HG03558 (cell line): Measurements from ENCODE around the gene PRMT2.
"Not testable (repeated sequence)": the region's sequence is repeated elsewhere in the genome, so short reads cannot be mapped to it uniquely, and the experiment has no call there.

Source experiments
- ATAC-seq: cut with Tn5 transposase; IDR thresholded peaks from one replicate; pipeline ENCODE4 v1.9.1; 2021; ENCODE audit warnings: moderate number of reproducible peaks; ENCODE audit not compliant: unreplicated experiment; ENCODE audit errors: extremely low read depth

The PRMT2 gene

GRCh38 chr21:46666941-46667740 is 31.7 kb downstream of the PRMT2 start:
- no peak for ATAC-seq

DNA sequence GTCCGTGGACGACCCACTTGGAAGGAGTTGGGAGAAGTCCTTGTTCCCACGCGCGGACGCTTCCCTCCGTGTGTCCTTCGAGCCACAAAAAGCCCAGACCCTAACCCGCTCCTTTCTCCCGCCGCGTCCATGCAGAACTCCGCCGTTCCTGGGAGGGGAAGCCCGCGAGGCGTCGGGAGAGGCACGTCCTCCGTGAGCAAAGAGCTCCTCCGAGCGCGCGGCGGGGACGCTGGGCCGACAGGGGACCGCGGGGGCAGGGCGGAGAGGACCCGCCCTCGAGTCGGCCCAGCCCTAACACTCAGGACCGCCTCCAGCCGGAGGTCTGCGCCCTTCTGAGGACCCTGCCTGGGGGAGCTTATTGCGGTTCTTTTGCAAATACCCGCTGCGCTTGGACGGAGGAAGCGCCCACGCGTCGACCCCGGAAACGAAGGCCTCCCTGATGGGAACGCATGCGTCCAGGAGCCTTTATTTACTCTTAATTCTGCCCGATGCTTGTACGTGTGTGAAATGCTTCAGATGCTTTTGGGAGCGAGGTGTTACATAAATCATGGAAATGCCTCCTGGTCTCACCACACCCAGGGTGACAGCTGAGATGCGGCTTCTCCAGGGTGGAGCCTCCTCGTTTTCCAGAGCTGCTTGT is 32.4 kb downstream of the PRMT2 start:
- no peak for ATAC-seq

DNA sequence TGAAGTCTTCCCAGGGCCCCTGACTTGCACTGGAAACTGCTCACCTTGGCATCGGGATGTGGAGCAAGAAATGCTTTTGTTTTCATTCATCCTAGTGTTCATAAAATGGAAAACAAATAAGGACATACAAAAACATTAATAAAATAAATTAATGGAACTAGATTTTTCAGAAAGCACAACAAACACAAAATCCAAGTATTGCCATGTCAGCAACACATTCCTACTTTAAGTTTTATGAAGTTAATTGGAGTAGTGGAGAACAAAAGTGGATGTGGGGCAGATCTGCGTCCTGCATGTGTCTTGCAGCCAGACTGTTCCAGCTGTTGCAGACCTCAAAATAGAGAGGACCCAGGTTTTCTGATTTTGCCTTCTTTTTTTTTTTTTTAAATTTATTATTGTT is 32.9 kb downstream of the PRMT2 start:
- no peak for ATAC-seq

DNA sequence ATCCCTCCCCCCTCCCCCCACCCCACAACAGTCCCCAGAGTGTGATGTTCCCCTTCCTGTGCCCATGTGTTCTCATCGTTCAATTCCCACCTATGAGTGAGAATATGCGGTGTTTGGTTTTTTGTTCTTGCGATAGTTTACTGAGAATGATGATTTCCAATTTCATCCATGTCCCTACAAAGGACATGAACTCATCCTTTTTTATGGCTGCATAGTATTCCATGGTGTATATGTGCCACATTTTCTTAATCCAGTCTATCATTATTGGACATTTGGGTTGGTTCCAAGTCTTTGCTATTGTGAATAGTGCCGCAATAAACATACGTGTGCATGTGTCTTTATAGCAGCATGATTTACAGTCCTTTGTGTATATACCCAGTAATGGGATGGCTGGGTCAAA is 33.4 kb downstream of the PRMT2 start:
- ATAC-seq = not testable (repeated sequence)

GRCh38 chr21:46674430-46675007 is 39.0 kb downstream of the PRMT2 start:
- ATAC-seq = no peak

GRCh38 chr21:46675595-46676280 is 40.3 kb downstream of the PRMT2 start:
- ATAC-seq = no peak

DNA sequence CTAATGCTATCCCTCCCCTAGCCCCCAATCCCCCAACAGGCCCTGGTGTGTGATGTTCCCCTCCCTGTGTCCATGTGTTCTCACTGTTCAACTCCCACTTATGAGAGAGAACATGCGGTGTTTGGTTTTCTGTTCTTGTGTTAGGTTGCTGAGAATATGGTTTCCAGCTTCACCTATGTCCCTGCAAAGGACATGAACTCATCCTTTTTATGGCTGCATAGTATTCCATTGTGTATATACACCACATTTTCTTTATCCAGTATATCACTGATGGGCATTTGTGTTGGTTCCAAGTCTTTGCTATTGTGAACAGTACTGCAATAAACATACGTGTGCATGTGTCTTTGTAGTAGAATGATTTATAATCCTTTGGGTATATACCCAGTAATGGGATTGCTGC is 41.1 kb downstream of the PRMT2 start:
- ATAC-seq = not testable (repeated sequence)

DNA sequence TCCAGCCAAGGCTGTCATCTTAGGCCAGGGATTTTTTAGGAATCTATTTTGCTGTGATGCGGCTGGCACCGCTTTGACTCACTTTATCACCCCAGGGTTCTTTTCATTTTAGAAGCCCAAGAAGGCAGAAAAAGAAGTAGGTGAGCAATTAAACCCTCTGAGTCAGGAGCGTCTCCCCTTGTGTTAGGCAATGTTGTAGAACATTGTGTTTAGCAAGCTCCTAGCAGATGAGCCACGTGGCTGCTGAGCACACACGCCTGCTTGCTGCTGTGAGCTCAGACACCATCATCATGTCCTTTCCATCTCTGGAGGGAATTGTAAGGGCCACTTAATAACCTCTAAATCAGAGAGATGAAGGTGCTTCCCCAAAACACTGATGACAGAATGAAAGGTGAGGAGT is 46.1 kb downstream of the PRMT2 start:
- not testable (repeated sequence) for ATAC-seq

DNA sequence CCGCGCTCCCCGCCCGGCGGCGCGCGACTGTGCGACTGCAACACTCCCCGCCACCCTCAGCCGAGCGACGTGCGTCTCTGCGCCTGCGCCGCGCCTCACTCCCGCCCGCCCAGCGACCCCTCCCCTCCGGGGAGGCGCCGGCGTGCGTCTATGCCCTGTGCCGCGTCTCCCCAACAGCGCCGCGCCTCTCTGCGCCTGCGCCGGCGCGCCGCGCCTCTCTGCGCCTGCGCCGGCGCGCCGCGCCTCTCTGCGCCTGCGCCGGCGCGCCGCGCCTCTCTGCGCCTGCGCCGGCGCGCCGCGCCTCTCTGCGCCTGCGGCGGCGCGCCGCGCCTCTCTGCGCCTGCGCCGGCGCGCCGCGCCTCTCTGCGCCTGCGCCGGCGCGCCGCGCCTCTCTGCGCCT is 63.2 kb downstream of the PRMT2 start:
- not testable (repeated sequence) for ATAC-seq

DNA sequence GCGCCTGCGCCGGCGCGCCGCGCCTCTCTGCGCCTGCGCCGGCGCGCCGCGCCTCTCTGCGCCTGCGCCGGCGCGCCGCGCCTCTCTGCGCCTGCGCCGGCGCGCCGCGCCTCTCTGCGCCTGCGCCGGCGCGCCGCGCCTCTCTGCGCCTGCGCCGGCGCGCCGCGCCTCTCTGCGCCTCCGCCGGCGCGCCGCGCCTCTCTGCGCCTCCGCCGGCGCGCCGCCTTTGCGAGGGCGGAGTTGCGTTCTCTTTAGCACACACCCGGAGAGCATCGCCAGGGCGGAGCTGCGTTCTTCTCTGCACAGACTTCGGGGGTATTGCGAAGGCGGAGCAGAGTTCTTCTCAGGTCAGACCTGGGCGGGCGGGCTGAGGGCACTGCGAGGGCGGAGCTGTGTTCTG is 63.6 kb downstream of the PRMT2 start:
- ATAC-seq = not testable (repeated sequence)
